HG03432 (cell line): ENCODE data around the gene ADAMTS18.

Source experiments
- ATAC-seq: cut with Tn5 transposase; IDR thresholded peaks from one replicate; pipeline ENCODE4 v1.9.1; 2021; ENCODE audit warnings: mild to moderate bottlenecking, moderate library complexity; ENCODE audit not compliant: unreplicated experiment

Gene ADAMTS18

GRCh38 chr16:77399066-77399465, 35.8 kb downstream of the ADAMTS18 start:
- no peak for ATAC-seq

GRCh38 chr16:77398495-77398894, 36.3 kb downstream of the ADAMTS18 start:
- no peak for ATAC-seq

- ATAC-seq = no peak
These were observed 38.4 kb downstream of the ADAMTS18 start for GRCh38 chr16:77396461-77396860.

- ATAC-seq = no peak
These were observed 40.1 kb downstream of the ADAMTS18 start for GRCh38 chr16:77394699-77395098.

GRCh38 chr16:77393955-77394354, 40.9 kb downstream of the ADAMTS18 start:
- no peak for ATAC-seq

GRCh38 chr16:77387815-77388209, 47.0 kb downstream of the ADAMTS18 start:
- ATAC-seq = no peak

GRCh38 chr16:77386831-77387814, 47.7 kb downstream of the ADAMTS18 start:
- ATAC-seq = no peak

- no peak for ATAC-seq
These were observed 49.4 kb downstream of the ADAMTS18 start for GRCh38 chr16:77385481-77385880.

GRCh38 chr16:77383606-77384187, 51.1 kb downstream of the ADAMTS18 start:
- no peak for ATAC-seq

GRCh38 chr16:77376358-77376757, 58.5 kb downstream of the ADAMTS18 start:
- no peak for ATAC-seq

GRCh38 chr16:77375396-77375795, 59.4 kb downstream of the ADAMTS18 start:
- no peak for ATAC-seq

GRCh38 chr16:77374384-77374783, 60.5 kb downstream of the ADAMTS18 start:
- ATAC-seq = no peak

GRCh38 chr16:77373726-77374125, 61.1 kb downstream of the ADAMTS18 start:
- ATAC-seq = no peak

GRCh38 chr16:77364770-77365169, 70.1 kb downstream of the ADAMTS18 start:
- no peak for ATAC-seq

- ATAC-seq = no peak
These were observed 75.8 kb downstream of the ADAMTS18 start for GRCh38 chr16:77359065-77359502.

GRCh38 chr16:77353587-77354263, 81.1 kb downstream of the ADAMTS18 start:
- ATAC-seq = no peak

GRCh38 chr16:77344341-77344740, 90.5 kb downstream of the ADAMTS18 start:
- no peak for ATAC-seq

GRCh38 chr16:77336637-77337036, 98.2 kb downstream of the ADAMTS18 start:
- no peak for ATAC-seq

- ATAC-seq = no peak
These were observed 99.1 kb downstream of the ADAMTS18 start for GRCh38 chr16:77335652-77336234.

- ATAC-seq = no peak
These were observed 102.0 kb downstream of the ADAMTS18 start for GRCh38 chr16:77332792-77333191.
